Naive thymus-derived CD8-positive, alpha-beta T cell (primary cell): ENCODE measurements around the gene TSEN2. TPM values are rescaled to one million over a fixed set of nuclear protein-coding genes. Genes with fewer than 3 reads are reported as not detected.
"Not testable (repeated sequence)": the region's sequence is repeated elsewhere in the genome, so short reads cannot be mapped to it uniquely, and the experiment has no call there.

Experiments
- ATAC-seq, 2 donors: fragments of 150-1000 bp; cut with Tn5 transposase in 1 of 2; sonication (Bioruptor Pico), chemical (Tn5 transposase) in 1 of 2; 1 replicate in 1 of 2; 2 replicates in 1 of 2; pipeline ENCODE4 v1.10.0; 2021; ENCODE audit warnings: mild to moderate bottlenecking in 2 of 2, moderate library complexity in 2 of 2
- POLR2A ChIA-PET: fragments of 350-600 bp; sonication (Branson Sonifier 250); formaldehyde crosslinking; loops from one replicate; lab custom pipeline; 2021; ENCODE audit warnings: antibody characterized with exemption; lab: Charles Lee
- DNase-seq, 10 donors: peaks; one replicate each; pipeline versions ENCODE4 v3.0.0 to v3.0.0-alpha.2; 2020 to 2022
- H3K27ac Mint-ChIP-seq, 10 donors: one replicate each; pipeline ENCODE4 v1.8.0; 2020 to 2022; ENCODE audit warnings: mild to moderate bottlenecking in 10 of 10, mixed read lengths in 10 of 10, moderate library complexity in 4 of 10, inconsistent platforms in 1 of 10
- H3K27me3 Mint-ChIP-seq, 5 donors: one replicate each; pipeline ENCODE4 v1.8.0; 2021 to 2022; ENCODE audit warnings: mixed read lengths in 5 of 5
- H3K36me3 Mint-ChIP-seq, 3 donors: one replicate each; pipeline ENCODE4 v1.8.0; 2020 to 2022; ENCODE audit warnings: mixed read lengths in 3 of 3, mild to moderate bottlenecking in 2 of 3, inconsistent platforms in 1 of 3
- H3K4me1 Mint-ChIP-seq, 4 donors: one replicate each; pipeline ENCODE4 v1.8.0; 2021 to 2022; ENCODE audit warnings: mixed read lengths in 4 of 4
- H3K4me3 Mint-ChIP-seq, 10 donors: one replicate each; pipeline ENCODE4 v1.8.0; 2020 to 2022; ENCODE audit warnings: mild to moderate bottlenecking in 10 of 10, mixed read lengths in 10 of 10, moderate library complexity in 6 of 10, inconsistent platforms in 1 of 10
- H3K9me3 Mint-ChIP-seq, 9 donors: one replicate each; pipeline ENCODE4 v1.8.0; 2020 to 2022; ENCODE audit warnings: mixed read lengths in 9 of 9, mild to moderate bottlenecking in 3 of 9, inconsistent platforms in 1 of 9, moderate library complexity in 1 of 9
- polyA plus RNA-seq, 3 donors: library from polyadenylated mRNA; unstranded; fragments of 300-500 nt; fragmentation: Illumina TruSeq; gene quantifications; one replicate each; pipeline ENCODE4 v1.2.3, GENCODE V29; 2021
- total RNA-seq, 8 experiments: library from RNA in 2 of 8; stranded (reverse) in 2 of 8; gene quantifications; one replicate each; pipeline ENCODE4 v1.2.3 and lab custom pipeline; 2021 to 2026

TSEN2 gene
- total and polyA plus RNA-seq, 5 experiments from 2014 or later = 11.9 to 26.9 (median 21.0) TPM

GRCh38 chr3:12468757-12469156 lies 15.5 kb upstream of the TSEN2 start:
- POLR2A ChIA-PET = no interaction called here
- no peaks in the 10 kb centered on the region for H3K9me3 Mint-ChIP-seq

DNA sequence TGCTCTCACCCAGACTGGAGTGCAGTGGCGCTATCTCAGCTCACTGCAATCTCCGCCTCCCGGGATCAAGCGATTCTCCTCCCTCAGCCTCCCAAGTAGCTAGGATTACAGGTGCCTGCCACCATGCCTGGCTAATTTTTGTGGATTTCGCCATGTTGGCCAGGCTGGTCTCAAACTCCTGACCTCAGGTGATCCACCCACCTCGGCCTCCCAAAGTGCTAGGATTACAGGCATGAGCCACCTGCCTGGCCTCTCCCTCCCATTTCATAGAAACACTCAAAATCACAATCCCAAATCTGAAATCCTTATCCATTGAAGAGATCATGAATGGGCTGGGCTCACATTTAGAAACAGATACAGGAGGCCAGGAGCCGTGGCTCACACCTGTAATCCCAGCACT lies 15.1 kb upstream of the TSEN2 start:
- H3K27ac Mint-ChIP-seq, POLR2A ChIA-PET: not testable (repeated sequence)

More at GRCh38 chr3:12468757-12469156, 15.5 kb upstream of the TSEN2 start:
- Mint-ChIP-seq H3K36me3 (no peaks in the 10 kb centered on the region), H3K4me3 (no peak overlapping the region), H3K27ac (peak overlapping the region in 1 of 10 donors; percentile 37), H3K4me1 (peaks cover 0 to 8% (median 4%) of the 10 kb centered on the region in 4 donors), H3K27me3 (peaks cover 0 to 4% (median 0%) of the 10 kb centered on the region in 5 donors)
- ATAC-seq (no peak), DNase-seq (no peak)

DNA sequence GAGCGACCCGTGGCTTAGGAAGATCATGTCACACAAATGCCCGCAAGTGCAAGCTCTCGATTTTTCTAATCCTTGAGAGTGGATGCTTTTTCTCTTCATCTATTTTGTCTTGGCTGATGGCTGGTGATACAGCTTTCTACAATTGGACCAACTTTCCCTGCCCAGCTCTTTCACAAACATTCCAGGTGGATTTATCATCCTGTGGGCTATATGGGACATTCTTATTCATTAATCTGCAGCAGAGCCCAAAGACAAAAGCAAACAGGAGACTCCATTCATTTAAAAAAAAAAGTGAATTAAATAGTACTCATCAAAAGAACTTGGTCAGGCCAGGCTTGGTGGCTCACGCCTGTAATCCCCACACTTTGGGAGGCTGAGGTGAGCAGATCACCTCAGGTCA lies 14.2 kb upstream of the TSEN2 start:
- DNase-seq = no peak
- POLR2A ChIA-PET = interaction anchor here (0.6 to 0.7 kb wide), 2 partner anchors 173 to 623 kb away, joined by 3 read pairs; partner anchors contain the start of gene TAMM41
- no peaks in the 10 kb centered on the region for H3K9me3 Mint-ChIP-seq

More for the DNA sequence above, 15.1 kb upstream of the TSEN2 start:
- DNase-seq, H3K27me3 Mint-ChIP-seq, H3K4me1 Mint-ChIP-seq, H3K36me3 Mint-ChIP-seq, H3K9me3 Mint-ChIP-seq, ATAC-seq, H3K4me3 Mint-ChIP-seq: not testable (repeated sequence)

DNA sequence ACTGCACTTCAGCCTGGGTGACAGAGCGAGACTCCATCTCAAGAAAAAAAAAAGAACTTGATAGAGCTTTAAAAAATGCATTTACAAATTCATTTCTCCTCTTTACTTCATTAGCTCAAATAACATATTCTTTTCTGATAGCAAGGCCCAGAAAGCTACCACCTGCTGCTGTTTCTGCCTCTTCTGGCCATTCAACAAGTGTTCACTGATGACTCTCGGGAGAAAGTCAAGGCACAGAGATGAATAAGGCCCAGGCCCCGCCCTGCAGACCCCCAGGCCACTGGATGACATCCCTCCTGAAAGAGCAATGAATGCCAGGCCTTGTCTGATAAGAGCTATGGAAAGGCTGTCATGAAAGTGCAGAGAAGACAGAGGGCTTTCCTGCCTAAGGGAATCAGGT lies 13.6 kb upstream of the TSEN2 start:
- POLR2A ChIA-PET = interaction anchor here (0.6 kb wide), 1 partner anchor 172 kb away, joined by 3 read pairs; no protein-coding TSS in a partner anchor
- Mint-ChIP-seq H3K36me3 (no peaks in the 10 kb centered on the region), H3K9me3 (no peaks in the 10 kb centered on the region), H3K27me3 (peaks cover 0 to 4% (median 0%) of the 10 kb centered on the region in 5 donors), H3K4me3 (no peak overlapping the region), H3K4me1 (peaks cover 0 to 2% (median 0%) of the 10 kb centered on the region in 4 donors), H3K27ac (no peak overlapping the region)
- ATAC-seq (no peak), DNase-seq (no peak)

More for the DNA sequence above, 14.2 kb upstream of the TSEN2 start:
- no peaks in the 10 kb centered on the region for H3K36me3 Mint-ChIP-seq
- no peak for ATAC-seq
- no peak overlapping the region for H3K27ac Mint-ChIP-seq
- no peak overlapping the region for H3K4me3 Mint-ChIP-seq
- H3K4me1 Mint-ChIP-seq = peaks cover 0 to 2% (median 0%) of the 10 kb centered on the region in 4 donors
- H3K27me3 Mint-ChIP-seq = peaks cover 0 to 4% (median 0%) of the 10 kb centered on the region in 5 donors

- POLR2A ChIA-PET = no interaction called here
- H3K4me3 Mint-ChIP-seq = no peak overlapping the region
- peaks cover 0 to 4% (median 0%) of the 10 kb centered on the region in 5 donors for H3K27me3 Mint-ChIP-seq
- DNase-seq = no peak
- no peaks in the 10 kb centered on the region for H3K9me3 Mint-ChIP-seq
- H3K4me1 Mint-ChIP-seq = peaks cover 0 to 2% (median 0%) of the 10 kb centered on the region in 4 donors
- H3K27ac Mint-ChIP-seq = no peak overlapping the region
- H3K36me3 Mint-ChIP-seq = no peaks in the 10 kb centered on the region
- no peak for ATAC-seq
These were observed 13.0 kb upstream of the TSEN2 start for GRCh38 chr3:12471241-12471640.

GRCh38 chr3:12472000-12472610 lies 12.2 kb upstream of the TSEN2 start:
- POLR2A ChIA-PET = no interaction called here

GRCh38 chr3:12472796-12473195 lies 11.5 kb upstream of the TSEN2 start:
- H3K36me3 Mint-ChIP-seq = no peaks in the 10 kb centered on the region
- H3K9me3 Mint-ChIP-seq = no peaks in the 10 kb centered on the region
- H3K27ac Mint-ChIP-seq = no peak overlapping the region
- peaks cover 0 to 4% (median 0%) of the 10 kb centered on the region in 5 donors for H3K27me3 Mint-ChIP-seq
- H3K4me3 Mint-ChIP-seq = no peak overlapping the region
- DNase-seq (no peak), ATAC-seq (no peak)
- H3K4me1 Mint-ChIP-seq = peaks cover 0 to 2% (median 0%) of the 10 kb centered on the region in 4 donors
- POLR2A ChIA-PET = no interaction called here

More at GRCh38 chr3:12472000-12472610, 12.2 kb upstream of the TSEN2 start:
- DNase-seq (no peak), ATAC-seq (no peak)
- Mint-ChIP-seq H3K27ac (no peak overlapping the region), H3K4me3 (no peak overlapping the region), H3K4me1 (peaks cover 0 to 2% (median 0%) of the 10 kb centered on the region in 4 donors), H3K36me3 (no peaks in the 10 kb centered on the region), H3K9me3 (no peaks in the 10 kb centered on the region), H3K27me3 (peaks cover 0 to 4% (median 0%) of the 10 kb centered on the region in 5 donors)

- no peaks in the 10 kb centered on the region for H3K9me3 Mint-ChIP-seq
- DNase-seq = no peak
- no peak for ATAC-seq
- H3K27ac Mint-ChIP-seq = no peak overlapping the region
- no peaks in the 10 kb centered on the region for H3K36me3 Mint-ChIP-seq
- POLR2A ChIA-PET = no interaction called here
- peaks cover 0 to 2% (median 0%) of the 10 kb centered on the region in 4 donors for H3K4me1 Mint-ChIP-seq
- peaks cover 0 to under 1% (median 0%) of the 10 kb centered on the region in 5 donors for H3K27me3 Mint-ChIP-seq
- no peak overlapping the region for H3K4me3 Mint-ChIP-seq
These were observed 10.8 kb upstream of the TSEN2 start for GRCh38 chr3:12473511-12473910.

GRCh38 chr3:12476238-12476897 lies 7.9 kb upstream of the TSEN2 start:
- Mint-ChIP-seq H3K4me3 (no peak overlapping the region), H3K4me1 (peaks cover 0 to 7% (median 2%) of the 10 kb centered on the region in 4 donors), H3K27ac (peak overlapping the region in 2 of 10 donors; percentile 22 to 45), H3K36me3 (no peaks in the 10 kb centered on the region), H3K9me3 (no peaks in the 10 kb centered on the region), H3K27me3 (no peaks in the 10 kb centered on the region)
- no peak for ATAC-seq
- DNase-seq = no peak
- POLR2A ChIA-PET = interaction anchor here (1.0 kb wide), 1 partner anchor 13 kb away, joined by 3 read pairs; no protein-coding TSS in a partner anchor

DNA sequence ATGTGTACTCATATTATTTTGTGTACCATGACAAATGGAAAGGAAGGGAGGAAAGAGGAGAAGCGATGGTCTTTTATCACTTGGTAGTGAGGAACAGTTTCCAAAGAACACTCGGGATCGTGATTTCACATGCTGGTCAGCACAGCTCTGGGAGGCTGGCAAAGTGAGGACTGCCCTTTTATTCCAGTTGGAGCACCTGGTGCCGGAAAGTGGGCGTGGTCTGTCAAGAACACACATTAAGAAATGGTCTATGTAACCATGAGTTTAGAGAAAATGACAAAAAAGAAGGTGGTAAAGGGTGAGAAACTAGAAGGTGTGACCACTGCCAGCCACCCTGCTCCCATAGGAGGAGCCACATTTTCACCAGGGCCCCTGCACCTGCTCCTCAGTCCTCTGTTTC lies 7.0 kb upstream of the TSEN2 start:
- peak overlapping the region in 1 of 10 donors; percentile 56 for H3K27ac Mint-ChIP-seq
- H3K4me3 Mint-ChIP-seq = no peak overlapping the region
- POLR2A ChIA-PET = no interaction called here
- H3K9me3 Mint-ChIP-seq = no peaks in the 10 kb centered on the region
- peaks cover 0 to 7% (median 1%) of the 10 kb centered on the region in 4 donors for H3K4me1 Mint-ChIP-seq
- ATAC-seq (no peak), DNase-seq (no peak)
- H3K36me3 Mint-ChIP-seq = no peaks in the 10 kb centered on the region
- no peaks in the 10 kb centered on the region for H3K27me3 Mint-ChIP-seq

DNA sequence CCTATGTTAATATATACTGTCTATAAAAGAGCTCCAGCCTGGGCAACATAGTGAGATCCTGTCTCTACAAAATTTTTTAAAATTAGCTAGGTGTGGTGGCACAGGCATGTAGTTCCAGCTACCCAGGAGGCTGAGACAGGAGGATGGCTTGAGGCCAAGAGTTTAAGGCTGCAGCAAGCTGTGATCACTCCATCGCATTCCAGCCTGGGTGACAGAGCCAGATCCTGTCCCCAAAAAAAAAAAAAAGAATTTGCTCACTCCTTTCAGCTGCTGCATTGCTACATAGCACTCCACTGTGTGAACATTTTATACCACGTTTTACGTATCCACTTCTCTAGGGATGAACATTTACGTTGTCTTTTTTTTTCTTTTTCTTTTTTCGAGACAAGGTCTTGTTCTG lies 6.0 kb upstream of the TSEN2 start:
- Mint-ChIP-seq H3K4me3 (no peak overlapping the region), H3K27me3 (no peaks in the 10 kb centered on the region), H3K9me3 (no peaks in the 10 kb centered on the region), H3K4me1 (peaks cover under 1 to 16% (median 4%) of the 10 kb centered on the region in 4 donors), H3K27ac (no peak overlapping the region), H3K36me3 (no peaks in the 10 kb centered on the region)
- DNase-seq (no peak), ATAC-seq (no peak)
- POLR2A ChIA-PET = no interaction called here

DNA sequence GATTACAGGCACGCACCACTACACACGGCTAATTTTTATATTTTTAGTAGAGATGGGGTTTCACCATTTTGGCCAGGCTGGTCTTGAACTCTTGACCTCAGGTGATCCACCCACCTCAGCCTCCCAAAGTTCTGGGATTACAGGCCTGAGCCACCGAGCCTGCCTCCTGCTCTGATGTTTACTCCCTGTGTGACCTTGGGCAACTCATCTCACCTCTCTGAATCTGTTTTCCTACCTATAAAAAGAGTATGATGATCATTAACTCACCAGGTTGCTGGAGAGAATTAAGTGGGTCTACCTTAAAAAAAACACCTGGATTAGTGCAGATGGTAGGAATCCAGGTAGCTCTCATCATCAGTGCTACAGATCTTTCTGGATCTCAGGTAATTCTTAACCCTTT lies 5.1 kb upstream of the TSEN2 start:
- DNase-seq, ATAC-seq, POLR2A ChIA-PET, H3K36me3 Mint-ChIP-seq, H3K27me3 Mint-ChIP-seq, H3K4me3 Mint-ChIP-seq, H3K9me3 Mint-ChIP-seq, H3K27ac Mint-ChIP-seq: not testable (repeated sequence)
- H3K4me1 Mint-ChIP-seq = peaks cover 9 to 23% (median 11%) of the 10 kb centered on the region in 4 donors

- Mint-ChIP-seq H3K4me1 (peaks cover 12 to 30% (median 17%) of the 10 kb centered on the region in 4 donors), H3K27ac (peak overlapping the region in 1 of 10 donors; percentile 39), H3K4me3 (no peak overlapping the region), H3K9me3 (no peaks in the 10 kb centered on the region), H3K36me3 (no peaks in the 10 kb centered on the region), H3K27me3 (no peaks in the 10 kb centered on the region)
- POLR2A ChIA-PET = no interaction called here
- ATAC-seq (no peak), DNase-seq (peak in 7 of 10 donors; percentile 5 to 59 (median 27))
These were observed 4.3 kb upstream of the TSEN2 start for GRCh38 chr3:12479919-12480427.
